Stimulated activated CD4-positive, alpha-beta T cell treated with anti-CD3 and anti-CD28 coated beads, Interleukin-4, amount 100 ng/mL, for 24 hours (primary cell): ENCODE data around the gene TMC1.
"Not testable (repeated sequence)": the region's sequence is repeated elsewhere in the genome, so short reads cannot be mapped to it uniquely, and the experiment has no call there.

Source experiments
- DNase-seq: peaks from one replicate; pipeline ENCODE4 v3.0.0-alpha.2; 2020

Gene TMC1

DNA sequence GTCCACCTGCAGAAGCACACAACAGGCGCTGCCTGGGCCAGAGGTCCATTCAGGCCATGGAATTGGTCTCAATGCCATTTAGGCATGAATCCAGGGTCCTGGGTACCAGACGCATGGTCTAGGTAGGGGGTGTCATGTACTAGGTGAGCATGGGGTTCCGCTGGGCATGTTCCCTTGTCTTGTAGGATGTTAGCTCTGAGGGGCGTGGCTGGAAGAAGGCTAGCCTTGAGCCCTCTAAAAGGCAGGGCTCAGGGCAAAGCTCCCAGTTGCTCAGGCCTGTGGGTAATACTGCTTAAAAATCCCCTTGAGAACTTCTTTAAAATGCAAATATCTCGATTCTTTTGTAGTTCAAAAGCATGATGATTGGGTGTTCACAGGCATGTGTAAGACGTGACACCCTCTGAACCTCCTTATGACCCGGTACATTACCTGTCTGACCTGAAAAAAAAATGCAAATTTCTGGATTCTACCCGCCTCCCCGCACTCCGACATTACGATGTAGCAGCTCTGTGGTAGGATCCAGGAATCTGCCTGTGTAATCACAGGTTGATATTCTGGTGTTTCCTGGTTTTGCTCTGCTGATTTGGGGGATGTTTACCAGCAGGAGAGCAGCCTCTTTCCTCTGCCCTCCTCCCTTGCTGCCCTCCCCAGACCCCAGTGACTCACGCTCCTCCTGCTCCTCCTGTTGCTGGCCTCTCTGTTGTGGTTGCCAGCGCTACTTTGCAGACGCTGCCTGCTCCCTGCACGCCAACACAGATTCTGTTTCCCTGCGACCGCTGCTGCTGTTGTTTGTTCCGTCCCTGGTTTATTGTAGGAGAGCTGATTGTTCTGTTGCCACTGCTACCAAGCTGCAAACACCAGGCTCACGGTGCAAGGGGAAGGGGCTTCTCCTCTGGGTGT, 5.7 kb downstream of the TMC1 start:
- DNase-seq = peak; percentile 83

DNA sequence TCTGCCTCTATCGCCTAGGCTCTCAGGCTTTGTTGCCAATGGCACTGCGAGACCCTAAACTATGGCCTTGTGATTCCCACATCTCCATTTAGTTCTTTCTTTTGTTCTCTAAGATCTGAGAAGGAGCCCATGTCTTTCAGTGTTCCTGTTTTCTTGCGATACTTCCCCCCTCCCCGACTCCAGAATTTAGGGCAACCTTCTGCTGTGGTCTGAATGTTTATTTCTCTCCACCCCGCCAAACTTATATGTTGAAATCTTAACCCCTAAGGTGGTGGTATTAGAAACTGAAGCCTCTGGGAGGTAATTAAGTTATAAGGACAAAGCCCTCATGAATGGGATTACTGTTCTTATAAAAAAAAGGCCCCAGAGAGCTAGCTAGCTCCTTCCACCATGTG, 6.4 kb downstream of the TMC1 start:
- no peak for DNase-seq

DNA sequence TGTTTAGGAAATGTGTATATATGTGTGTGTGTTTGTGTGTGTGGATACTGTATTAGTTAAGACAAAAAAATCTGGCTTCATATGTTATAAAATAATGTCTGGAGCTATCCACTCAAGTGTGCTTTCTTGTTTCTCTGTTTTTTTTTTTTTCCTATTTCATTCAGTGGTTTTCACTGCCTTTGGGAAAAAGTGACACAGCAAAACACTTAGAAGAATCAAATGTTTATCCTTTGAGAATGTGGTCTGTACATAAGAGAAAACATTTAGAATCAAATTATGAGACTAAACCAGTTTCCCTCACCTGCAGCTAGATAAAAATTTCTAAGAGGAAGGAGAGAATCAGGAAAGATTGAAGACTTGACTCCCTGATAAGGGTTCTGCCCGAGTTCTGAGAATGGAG, 8.1 kb downstream of the TMC1 start:
- DNase-seq = no peak

DNA sequence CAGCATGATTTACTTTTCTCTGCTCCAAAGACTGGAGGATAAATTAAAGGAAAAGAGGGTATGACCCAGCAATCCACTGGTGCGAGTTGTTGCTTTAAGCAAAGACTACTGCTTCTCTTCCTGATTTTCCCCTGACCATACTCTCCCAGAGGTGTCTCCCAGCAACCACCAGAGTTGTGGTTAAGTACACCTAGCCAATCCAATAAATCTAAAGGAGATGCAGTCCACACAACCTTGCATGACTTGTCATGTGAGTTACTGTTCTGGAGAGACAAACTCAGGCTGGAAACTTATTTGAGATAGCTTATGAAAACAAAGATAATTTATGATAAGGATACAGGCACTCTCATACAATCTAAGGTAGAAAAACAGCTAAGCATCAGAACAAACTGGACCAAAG, 11.9 kb downstream of the TMC1 start:
- no peak for DNase-seq

DNA sequence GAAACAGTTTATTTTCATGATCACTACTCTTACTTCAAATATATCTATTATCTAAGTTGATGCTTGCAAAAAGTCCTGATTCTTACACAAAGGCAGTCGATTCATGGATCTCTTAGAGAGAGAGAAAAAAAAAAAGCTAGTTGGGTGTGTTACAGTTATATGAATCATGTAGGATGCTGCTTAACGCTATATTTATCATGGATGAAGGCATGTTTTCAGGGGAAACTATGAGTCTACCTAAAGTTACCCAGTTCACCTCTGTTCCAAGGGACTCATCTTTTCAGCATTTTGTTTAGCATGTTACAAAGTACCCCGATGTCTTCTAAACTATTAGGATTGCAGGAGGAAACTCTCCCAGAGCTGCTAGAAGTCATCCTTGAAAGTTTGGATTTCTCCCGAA, 13.5 kb downstream of the TMC1 start:
- no peak for DNase-seq

DNA sequence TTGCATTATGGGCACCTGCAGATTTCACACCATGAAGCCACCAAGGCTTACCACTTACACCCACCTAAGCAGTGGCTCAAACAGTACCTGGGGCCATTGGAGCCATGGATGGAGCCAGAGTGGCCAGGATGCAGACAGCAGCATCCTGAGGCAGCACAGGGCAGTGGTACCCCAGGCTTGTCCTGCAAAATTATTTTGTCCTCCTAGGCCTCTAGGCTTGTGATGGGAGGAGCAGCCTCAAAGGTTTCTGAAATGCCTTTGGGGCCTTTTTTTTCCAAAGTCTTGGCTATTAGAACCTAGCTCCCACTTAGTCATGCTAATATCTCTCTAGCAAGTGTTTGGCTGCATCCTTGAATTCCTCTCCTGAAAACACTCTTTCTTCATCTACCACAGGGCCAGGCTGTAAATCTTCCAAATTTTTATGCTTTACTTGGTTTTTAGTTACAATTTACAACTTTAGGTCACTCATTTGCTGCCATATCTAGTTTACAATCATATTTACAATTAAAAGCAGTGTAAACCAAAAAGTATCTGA, 15.7 kb downstream of the TMC1 start:
- DNase-seq = no peak

DNA sequence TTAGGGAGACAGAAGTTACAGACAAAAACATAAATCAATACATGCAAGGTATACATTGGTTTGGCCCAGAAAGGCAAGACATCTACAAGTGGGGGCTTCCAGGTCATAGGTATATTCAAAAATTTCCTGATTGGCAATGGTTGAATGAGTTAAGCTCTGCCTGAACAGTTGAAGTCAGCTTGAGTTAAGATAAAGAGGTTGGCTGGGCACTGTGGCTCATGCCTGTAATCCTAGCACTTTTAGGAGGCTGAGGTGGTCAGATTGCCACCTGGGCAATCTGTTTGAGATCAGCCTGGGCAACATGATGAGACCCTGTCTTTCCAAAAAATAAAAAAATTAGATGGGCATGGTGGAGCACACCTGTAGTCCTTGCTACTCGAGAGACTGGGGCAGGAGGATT, 16.3 kb downstream of the TMC1 start:
- DNase-seq = no peak

DNA sequence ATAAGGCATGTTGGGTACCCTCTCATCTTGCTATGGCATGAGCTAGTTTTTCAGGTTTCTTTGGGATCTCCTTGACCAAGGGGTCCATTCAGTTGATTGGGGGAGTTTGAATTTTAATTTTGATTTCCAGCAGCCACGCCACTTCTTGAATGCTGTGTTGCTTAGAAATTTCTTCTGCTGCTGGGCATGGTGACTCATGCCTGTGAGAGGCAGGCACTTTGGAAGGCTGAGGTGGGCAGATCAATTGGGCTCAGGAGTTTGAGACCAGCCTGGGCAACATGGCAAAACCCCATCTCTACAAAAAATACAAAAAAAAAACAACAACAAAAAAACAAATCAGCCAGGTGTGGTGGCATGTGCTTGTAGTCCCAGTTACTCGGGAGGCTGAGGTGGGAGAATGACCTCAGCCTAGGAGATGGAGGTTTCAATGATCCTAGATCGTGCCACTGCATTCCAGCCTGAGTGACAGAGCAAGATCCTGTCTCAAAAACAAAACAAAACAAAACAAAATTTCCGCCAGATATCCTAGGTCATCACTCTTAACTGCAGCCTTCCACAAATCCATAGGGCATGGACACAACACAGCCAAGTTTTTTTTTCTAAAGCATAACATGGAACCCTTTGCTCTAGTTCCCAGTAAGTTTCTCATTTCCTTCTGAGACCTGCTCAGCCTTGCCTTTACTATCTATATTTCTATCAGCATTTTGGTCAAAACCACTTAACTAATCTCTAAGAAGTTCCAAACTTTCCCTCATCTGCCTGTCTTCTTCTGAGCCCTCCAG, 17.7 kb downstream of the TMC1 start:
- DNase-seq = no peak

DNA sequence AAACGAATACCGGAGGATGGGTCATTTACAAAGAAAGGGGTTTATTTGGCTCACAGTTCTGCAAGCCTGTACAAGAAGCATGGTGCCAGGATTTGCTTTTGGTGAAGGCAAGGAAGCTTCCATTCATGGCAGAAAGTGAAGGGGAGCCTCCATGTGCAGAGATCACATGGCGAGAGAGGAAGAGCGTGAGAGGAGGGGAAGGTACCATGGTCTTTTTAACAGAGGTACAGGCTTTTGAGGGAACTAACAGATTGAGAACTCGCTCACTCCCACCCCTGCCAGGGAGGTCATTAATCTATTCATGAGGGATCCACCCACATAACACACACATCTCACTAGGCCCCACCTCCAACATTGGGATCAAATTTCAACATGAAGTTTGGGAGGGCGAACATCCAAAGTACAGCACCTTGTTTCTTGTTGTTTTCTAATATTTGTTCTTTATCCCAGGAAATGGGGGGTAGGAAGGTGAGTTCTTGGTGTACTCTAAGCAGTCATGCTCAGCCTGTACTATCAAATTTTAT, 18.5 kb downstream of the TMC1 start:
- DNase-seq = no peak

DNA sequence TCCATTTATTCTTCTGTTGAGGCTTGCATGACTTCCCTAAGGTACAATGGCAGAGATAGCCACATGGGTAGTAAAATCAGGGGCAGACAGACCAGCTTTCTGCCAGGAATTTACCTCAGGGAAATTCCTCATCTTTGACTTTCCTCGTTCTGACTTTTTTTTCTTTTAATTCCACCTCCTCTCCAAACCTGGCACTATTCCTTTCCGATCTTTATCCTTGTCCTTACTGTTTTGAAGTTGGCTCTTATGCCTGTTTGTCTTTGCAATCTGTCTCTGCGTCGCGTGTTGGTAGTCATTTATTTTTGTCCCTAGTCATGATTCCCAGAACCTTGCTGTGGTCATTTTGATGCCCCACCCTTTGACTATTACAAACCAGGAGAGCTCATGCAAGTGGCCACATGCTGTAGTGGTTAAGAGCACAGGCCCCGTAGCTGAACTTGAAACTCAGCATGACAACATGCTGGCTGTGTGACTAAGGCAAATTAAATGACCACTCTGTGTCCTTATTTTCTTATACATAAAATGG, 19.0 kb downstream of the TMC1 start:
- DNase-seq = no peak

DNA sequence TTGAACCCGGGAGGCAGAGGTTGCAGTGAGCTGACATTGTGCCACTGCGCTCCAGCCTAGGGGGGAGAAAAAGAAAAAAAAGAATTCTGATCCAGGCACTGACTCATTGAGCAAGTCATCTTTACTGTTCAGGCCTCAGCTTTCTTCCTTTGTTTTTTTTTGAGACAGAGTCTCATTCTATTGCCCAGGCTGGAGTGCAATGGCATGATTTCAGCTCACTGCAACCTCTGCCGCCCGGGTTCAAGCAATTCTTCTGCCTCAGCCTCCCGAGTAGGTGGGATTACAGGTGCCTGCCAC, 21.1 kb downstream of the TMC1 start:
- DNase-seq = not testable (repeated sequence)

DNA sequence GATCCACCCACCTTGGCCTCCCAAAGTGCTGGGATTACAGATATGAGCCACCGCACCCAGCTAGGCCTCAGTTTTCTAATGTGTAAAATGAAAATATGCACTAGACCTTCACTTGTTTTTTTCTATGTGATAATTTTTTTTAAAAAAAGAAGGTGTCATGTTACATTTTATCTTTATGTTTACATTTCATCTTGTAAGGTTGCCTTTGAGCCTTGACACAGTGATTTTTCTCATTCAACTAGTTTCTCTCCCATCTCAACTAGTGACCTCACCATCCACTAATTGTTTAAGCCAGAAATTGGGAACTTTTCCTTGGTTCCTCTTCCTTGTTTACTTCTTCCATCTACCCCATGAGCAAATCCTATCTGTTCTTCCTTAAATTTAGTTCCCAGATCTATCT, 21.5 kb downstream of the TMC1 start:
- DNase-seq = no peak

DNA sequence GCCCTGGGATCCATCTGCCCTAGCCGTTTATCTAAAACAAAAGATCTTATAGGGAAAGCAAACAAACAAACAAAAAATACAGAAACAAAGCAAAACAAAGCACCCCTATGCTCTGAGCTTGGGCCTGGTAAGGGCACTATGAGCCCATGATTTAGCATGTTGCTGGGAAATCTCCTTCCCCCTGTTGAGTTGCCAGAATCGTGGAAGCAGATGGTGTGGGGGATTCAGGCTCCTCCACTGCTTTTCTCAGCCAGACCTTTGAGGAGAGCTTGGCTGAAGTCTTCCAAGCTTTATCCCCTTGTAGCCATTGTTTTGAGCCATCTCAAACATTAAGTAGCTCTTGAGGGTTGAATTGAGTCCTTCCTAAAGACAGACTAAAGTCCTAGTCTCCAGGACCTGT, 29.9 kb downstream of the TMC1 start:
- no peak for DNase-seq

DNA sequence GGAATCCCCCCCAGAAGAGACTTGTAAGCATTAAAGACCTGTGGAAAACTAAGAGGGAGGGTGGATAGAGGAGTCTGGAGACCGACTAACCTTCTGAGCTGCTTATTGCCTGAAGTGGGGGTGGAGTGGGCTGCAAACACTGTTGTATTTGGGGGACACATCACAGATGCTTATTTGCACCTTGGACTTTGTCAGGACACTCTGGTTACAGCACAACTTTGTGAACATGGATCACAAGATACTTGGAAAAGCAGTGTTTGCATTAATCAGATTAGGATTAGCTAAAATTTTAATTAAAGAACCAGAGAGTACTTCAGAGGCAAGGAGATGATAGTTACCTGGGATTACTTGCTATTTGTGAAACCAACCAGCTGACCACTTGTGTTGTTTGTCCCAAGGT, 30.9 kb downstream of the TMC1 start:
- DNase-seq = no peak

DNA sequence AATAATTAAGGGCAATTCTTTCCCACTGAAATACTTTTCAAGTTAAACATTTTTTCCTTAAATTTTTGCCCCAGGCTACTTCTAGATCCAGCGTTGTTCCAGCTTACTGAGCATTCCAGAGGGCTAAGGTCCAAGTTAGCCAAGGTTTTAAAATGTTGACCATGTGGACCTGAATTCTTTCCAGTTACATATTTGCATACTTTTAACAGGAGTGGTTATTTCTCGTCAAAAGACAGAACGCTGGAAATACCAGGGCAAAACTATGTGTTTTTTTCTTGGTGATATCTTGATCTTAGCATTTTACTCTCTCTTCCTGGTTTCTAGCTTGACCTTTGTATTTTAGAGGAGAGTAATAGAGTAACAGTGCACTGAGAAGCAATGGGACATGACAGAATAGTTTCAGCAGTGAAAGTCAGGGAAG, 32.8 kb downstream of the TMC1 start:
- no peak for DNase-seq

DNA sequence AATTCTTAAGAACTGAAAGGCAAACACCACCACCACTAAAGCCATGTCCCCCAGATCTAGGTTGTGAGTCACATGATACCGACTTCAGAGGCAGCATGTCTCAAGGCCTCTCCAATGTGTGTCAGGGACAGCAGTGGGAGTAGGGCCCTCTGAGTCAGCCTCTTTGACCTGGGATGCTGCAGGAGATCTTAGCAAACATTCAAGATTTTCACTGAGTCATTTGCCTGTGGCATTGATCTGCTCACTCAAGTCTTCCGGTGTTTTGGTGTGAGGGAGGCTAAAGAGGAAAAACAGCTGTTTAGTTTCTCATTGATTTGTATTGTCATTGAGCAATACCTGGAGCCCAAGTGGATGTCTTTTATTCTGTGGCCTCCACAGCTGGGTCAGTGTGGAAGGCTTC, 36.1 kb downstream of the TMC1 start:
- DNase-seq = peak; percentile 75

DNA sequence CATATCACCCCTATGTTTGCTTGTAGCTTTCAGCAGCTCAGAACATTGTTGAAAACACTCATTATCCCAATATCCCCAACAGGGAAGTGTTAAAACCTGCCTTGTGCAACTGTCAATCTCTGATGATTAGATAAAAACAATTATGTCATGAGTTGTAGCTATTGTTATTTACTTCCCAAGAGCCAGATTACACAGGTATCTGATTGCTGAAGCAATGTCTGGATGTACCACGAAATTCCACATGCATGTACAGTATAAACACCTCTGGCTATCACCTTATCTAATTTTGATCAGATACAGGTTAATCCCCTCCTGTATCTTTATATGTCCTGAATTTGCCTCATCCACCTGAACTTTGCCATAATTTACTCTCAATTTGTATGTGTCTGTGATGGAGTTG, 38.7 kb downstream of the TMC1 start:
- DNase-seq = no peak

DNA sequence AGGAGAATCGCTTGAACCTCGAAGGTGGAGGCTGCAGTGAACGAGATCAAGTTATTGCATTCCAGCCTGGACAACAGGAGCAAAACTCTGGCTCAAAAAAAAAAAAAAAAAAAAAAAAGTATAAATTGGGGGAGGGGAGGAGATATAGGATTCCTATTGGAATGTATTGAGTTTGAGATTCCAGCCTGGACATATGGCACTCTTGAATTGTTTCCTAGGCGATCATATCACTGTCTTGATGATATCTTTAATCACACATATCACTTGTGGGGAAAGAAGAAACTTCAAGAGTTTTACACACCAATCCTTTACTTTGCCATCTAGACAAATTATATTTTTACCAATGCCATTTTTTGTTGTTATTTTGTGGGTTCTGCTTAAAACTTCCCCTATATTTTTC, 42.4 kb downstream of the TMC1 start:
- DNase-seq = no peak

DNA sequence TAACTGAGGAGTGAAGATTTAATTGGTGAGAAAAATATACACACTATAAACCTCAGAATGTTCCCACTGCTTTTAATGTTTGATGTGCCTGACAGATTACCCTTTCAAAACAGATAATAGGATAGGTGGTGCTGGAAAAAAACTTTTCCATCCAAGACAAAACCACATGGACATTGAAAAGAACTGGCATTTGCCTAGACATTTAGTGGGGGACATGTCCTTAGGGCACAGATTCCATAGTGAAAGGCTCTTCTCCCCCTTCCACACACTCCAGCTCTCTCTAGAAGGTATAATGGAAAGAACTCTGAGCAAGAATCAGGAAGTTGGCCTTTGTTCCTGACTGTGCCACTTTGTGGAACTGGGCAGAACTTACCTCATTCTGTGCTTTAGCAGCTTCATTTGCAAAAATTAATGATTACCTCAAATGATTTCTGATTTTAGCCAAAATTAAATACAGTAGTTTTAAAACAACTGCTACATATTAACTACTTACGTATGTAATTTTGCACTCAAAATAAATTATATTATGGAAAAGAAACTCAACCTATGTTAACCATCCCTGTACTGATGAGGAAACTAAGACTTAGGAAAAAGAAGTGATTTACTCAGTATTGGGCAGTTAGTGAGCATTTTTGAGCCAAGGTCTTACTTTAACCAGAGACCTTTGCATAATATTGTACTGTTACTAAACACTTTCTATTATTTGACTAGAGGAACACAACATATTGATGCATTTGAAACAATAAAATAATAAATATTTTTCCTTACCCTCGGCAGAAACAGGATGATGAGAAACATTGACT, 43.3 kb downstream of the TMC1 start:
- no peak for DNase-seq

DNA sequence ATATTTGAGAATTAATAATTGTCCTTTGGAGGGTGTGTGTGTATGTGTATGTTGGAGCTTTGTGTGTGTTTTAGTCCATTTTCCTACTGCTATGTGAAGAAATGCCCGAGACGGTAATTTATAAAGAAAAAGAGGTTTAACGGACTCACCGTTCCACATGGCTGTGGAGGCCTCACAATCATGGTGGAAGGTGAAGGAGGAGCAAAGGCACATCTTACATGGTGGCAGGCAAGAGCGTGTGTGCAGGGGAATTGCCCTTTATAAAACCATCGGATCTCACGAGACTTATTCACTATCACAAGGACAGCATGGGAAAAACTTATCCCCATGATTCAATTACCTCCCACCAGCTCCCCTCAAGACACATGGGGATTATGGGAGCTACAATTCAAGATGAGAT, 44.1 kb downstream of the TMC1 start:
- no peak for DNase-seq

DNA sequence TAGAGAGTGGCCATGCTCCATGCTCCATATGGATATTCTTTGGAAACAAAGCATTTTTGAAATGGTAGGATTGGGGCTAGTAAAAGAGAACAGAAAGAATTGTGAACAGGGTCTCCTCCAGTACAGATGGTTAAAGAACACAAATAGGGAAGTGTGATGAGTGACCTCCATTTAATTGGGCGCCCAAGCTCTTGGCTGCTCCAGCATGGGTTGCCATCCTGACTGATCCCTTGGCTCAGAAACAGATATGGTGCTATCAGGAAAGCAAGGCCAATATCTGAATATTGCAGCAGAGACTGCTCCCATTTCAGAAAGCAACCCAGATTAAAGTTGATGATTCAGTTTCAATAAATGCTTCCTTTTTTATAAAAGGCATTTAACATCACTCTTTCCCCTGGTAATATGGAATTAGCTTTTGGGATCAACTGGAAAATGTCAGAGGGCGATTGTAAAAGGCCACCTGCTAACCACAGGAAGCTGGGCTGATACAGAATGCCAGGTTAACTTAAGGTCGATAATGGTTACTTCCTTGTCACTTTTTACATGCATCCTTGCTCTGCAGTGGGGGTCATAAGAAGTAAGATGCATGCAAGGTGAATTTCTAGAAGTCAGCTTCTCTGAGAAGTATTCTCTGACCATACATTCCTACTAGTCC, 52.9 kb downstream of the TMC1 start:
- DNase-seq = no peak

DNA sequence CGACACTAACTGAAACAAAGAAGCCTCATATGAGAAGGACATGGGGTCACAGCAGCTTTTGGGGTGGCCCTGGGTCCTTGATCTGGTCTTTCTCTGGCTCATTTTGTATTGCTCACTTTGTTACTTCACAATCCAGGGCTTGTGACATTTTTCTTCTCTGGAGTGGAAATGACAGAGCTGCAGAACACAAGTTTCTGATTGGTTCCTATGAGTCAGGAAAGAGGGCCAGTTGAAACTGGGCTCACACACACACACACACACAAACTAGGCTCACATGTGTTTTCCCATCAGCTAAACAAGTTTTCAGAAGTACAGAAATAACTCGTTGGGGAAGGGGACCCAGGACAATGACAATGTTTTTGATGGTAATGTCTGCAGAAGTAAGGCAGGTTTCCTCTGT, 54.3 kb downstream of the TMC1 start:
- no peak for DNase-seq
